Measurements from ENCODE around the gene ARMC8.
A peak's percentile ranks its signal among the peaks of the same experiment; 100 is the strongest.
"Not testable (repeated sequence)": the region's sequence is repeated elsewhere in the genome, so short reads cannot be mapped to it uniquely, and the experiment has no call there.

Gene ARMC8, protein sequence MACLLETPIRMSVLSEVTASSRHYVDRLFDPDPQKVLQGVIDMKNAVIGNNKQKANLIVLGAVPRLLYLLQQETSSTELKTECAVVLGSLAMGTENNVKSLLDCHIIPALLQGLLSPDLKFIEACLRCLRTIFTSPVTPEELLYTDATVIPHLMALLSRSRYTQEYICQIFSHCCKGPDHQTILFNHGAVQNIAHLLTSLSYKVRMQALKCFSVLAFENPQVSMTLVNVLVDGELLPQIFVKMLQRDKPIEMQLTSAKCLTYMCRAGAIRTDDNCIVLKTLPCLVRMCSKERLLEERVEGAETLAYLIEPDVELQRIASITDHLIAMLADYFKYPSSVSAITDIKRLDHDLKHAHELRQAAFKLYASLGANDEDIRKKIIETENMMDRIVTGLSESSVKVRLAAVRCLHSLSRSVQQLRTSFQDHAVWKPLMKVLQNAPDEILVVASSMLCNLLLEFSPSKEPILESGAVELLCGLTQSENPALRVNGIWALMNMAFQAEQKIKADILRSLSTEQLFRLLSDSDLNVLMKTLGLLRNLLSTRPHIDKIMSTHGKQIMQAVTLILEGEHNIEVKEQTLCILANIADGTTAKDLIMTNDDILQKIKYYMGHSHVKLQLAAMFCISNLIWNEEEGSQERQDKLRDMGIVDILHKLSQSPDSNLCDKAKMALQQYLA

GRCh38 chr3:138187296-138188012, at the start of gene ARMC8:
Gene ARMC8 (plus strand): TSS chr3:138187301. CDS start chr3:138187555, 254 bp downstream.
- no peak for DNase-seq (ENCODE audit: low read depth in 2 of 2)

DNA sequence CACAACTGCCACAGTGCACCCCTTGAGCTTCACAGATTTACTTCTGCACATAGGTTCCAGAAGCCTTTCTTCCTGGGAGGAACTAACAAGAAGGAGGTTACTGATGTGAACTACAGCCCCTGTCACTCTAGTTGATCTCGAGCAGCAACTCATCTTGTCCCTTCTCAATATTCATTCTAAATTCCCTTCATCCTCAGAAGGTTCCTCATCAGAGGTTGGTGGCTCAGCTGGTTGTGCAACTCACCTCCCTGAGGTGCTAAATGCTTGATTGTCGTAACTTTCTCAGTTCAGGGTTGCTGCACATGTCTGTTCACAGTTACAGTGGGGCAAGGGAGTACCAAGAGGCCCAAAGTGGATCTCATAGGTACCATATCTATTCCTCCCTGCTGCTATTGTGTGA, 49.2 kb upstream of the ARMC8 start:
- DNase-seq (ENCODE audit: low read depth in 2 of 2), result no peak

- DNase-seq (ENCODE audit: low read depth in 2 of 2), result no peak
These were observed 47.4 kb upstream of the ARMC8 start for GRCh38 chr3:138139691-138140090.

- DNase-seq (ENCODE audit: low read depth in 2 of 2), result no peak
These were observed 46.2 kb upstream of the ARMC8 start for GRCh38 chr3:138140940-138141339.

DNA sequence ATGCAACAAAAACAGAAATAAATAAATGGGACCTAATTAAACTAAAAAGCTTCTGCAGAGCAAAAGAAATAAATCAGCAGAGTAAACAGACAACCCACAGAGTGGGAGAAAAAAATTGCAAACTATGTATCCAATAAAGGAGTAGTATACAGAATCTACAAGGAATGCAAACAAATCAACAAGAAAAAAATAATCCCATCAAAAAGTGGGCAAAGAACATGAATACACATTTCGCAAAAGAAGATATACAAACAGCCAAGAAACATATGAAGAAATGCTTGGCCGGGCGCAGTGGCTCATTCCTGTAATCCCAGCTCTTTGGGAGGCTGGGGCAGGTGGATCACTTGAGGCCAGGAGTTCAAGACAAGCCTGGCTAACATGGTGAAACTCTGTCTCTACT, 44.9 kb upstream of the ARMC8 start:
- not testable (repeated sequence) for DNase-seq (ENCODE audit: low read depth in 2 of 2)

- DNase-seq (ENCODE audit: low read depth in 2 of 2), result no peak
These were observed 38.6 kb upstream of the ARMC8 start for GRCh38 chr3:138148503-138148902.

DNA sequence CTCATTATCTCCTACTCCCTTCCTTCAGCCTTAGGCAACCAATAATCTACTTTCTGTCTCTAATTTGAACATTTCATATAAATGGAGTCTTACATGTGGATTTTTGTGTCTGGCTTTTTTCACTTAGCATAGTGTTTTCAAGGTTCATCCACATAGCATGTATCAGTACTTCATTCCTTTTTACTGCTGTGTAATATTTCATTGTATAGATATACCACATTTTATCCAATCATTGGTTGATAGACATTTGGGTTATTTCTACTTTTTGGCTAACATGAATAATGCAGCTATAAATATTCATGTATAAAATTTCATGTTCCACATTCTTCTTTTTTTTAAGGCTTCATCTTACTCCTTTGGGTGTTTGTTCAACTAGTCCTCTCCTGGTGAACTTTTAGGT, 32.6 kb upstream of the ARMC8 start:
- no peak for DNase-seq (ENCODE audit: low read depth in 2 of 2)

DNA sequence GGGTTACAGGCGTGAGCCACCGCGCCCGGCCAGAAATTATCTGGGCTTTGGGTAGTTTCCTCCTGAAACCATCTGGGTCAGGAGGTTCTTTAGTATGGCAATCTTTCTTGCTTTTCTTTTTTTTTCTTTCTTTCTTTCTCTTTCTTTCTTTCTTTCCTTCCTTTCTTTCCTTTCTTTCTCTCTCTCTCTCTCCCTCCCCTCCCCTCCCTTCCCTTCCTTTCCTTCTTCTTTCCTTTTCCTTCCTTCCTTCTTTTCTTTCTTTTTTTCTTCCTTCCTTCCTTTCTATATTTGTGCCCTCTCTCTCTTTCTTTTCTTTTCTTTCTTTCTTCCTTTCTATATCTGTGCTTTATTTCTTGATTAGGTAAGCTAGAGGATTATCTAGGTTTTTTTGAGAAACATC, 29.4 kb upstream of the ARMC8 start:
- DNase-seq (ENCODE audit: low read depth in 2 of 2), result no peak

DNA sequence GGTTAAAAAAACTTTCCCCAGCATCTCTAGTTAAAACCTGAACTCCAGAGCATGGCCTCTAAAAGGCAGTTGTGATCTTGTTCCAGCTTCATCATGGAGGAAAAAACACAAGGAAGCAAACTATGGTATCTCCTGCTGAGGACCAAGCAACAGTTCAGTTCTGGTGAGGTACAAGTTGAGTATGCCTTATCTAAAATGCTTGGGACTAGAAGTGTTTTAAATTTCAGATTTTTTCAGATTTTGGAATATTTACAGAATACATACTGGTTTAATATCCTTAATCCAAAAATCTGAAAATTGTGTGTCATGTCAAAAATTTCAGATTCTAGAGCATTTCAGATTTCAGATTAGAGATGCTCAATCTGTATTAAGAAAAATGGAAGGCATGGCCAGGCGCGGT, 22.0 kb upstream of the ARMC8 start:
- no peak for DNase-seq (ENCODE audit: low read depth in 2 of 2)

DNA sequence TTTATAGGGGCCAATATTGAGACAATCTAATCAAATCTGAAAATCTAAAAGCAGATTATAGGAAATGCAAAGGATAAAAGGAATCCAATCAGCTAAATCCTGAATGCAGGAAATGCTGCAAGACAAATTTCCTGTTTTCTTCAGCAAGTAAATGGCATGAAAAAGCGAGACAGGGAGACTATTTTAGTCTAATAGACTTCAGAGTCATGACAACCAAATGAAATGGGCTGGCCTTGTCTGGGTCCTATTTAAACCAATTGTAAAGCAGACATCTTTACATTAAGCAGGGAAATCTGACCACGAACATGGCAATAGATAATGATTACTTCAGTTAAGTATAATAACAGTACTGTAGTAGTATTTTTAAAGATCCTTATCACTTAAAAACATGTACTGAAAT, 14.5 kb upstream of the ARMC8 start:
- no peak for DNase-seq (ENCODE audit: low read depth in 2 of 2)

- DNase-seq (ENCODE audit: low read depth in 2 of 2), result no peak
These were observed 13.2 kb upstream of the ARMC8 start for GRCh38 chr3:138173769-138174420.

GRCh38 chr3:138174421-138175131, 12.5 kb upstream of the ARMC8 start, which contains the start of gene DBR1:
Gene DBR1 (minus strand): TSS chr3:138174921. CDS start chr3:138174795, 126 bp downstream.
- peak; percentile 53 to 67 for DNase-seq (ENCODE audit: low read depth in 2 of 2)

DNA sequence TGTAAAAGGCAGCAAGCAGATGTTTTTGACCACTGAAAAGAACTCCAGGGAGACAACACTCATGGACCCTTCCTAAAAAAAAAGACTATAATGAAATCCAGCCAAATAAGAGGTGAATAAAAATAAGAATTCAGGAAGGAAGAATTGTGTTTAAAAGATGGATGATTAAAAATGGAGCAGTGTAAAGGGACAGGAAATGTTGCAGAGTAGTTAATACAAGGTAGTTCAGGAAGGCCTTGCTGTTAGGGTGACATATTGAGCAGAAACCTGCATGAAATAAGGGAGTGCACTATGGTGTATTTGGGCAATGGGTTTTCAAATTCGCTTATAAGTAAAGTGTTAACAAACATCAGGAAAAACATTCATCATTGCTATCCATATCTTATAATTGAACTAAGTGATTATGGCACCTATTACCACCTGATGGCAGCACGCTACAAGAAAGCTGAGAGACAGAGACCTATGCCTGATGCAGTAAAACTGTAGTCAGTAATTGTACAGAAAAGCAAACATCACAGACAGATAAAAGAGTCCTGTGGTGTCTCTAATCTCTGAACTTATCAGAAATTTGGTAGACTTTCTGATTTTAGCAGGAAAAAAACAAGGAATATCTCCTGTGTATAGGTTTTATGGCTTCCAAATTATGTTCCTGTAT, 6.6 kb upstream of the ARMC8 start:
- peak in 1 of 2 donors; percentile 15 for DNase-seq (ENCODE audit: low read depth in 2 of 2)

DNA sequence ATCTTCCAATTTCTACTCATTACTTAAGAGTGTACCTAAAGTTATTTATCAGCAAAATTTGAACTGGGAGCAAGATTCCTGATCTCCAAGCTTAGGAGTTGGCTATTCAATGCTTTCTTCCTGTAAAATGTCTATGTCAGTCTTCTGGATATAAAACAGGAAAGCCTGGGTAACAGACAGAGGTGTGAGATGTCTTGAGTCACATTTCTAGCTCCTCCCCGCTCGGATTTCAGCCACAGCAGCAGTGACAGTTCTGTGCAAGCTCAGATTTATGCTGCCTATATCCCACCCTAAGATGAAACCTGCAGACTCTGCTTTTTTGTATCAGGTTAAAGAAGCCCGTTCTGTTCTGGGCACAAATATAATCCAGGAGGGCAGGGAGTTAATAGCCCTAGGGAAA, 2.1 kb upstream of the ARMC8 start:
- no peak for DNase-seq (ENCODE audit: low read depth in 2 of 2)

GRCh38 chr3:138186221-138186620, 880 bp upstream of the ARMC8 start:
- no peak for DNase-seq (ENCODE audit: low read depth in 2 of 2)

GRCh38 chr3:138186803-138187295, 252 bp upstream of the ARMC8 start:
- DNase-seq (ENCODE audit: low read depth in 2 of 2), result peak; percentile 83 to 87

GRCh38 chr3:138188013-138188730, 1.1 kb downstream of the ARMC8 start:
- peak in 1 of 2 donors; percentile 9 for DNase-seq (ENCODE audit: low read depth in 2 of 2)

- DNase-seq (ENCODE audit: low read depth in 2 of 2), result no peak
These were observed 8.4 kb downstream of the ARMC8 start for GRCh38 chr3:138195481-138195880.

- no peak for DNase-seq (ENCODE audit: low read depth in 2 of 2)
These were observed 8.9 kb downstream of the ARMC8 start for GRCh38 chr3:138196023-138196422.

DNA sequence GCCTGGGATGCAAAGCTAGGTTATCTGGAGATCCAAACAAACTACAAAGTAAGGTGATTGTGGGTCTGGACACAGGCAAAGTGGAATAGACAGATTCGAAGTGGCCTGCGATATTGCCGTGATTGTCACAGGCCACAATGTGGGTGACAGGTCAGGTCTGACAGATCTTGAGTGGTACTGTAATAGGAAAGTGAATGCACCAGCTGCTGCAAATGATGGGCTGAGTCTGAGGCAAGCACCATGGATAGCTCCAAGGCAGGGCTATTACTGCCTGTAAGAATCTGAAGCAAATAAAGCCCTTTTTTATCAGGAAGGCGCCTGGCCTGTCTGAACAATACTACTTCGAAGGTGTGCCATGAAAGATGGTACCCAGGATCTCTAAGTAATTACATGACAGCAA, 10.0 kb downstream of the ARMC8 start:
- no peak for DNase-seq (ENCODE audit: low read depth in 2 of 2)

Measured in stimulated activated CD4-positive, alpha-beta T cell treated with anti-CD3 and anti-CD28 coated beads, Interleukin-1b, Interleukin-23, amount 100 ng/mL, for 4 hours (primary cell).